NB4 (cell line): ENCODE data around the gene MGMT.

Experiments
- MYC ChIP-seq: IDR thresholded peaks from 2 replicates; pipeline ENCODE4 v1.6.1; 2011; ENCODE audit warnings: low read depth, low read length
- TF ChIP-seq, protein P1 (sequence below): IDR thresholded peaks from one replicate; pipeline ENCODE4 v1.5.1; 2012; ENCODE audit warnings: low read depth, low read length
- TF ChIP-seq, protein P2 (sequence below): IDR thresholded peaks from 2 replicates; pipeline ENCODE4 v1.6.1; 2011; ENCODE audit warnings: low read depth, low read length

DNA sequence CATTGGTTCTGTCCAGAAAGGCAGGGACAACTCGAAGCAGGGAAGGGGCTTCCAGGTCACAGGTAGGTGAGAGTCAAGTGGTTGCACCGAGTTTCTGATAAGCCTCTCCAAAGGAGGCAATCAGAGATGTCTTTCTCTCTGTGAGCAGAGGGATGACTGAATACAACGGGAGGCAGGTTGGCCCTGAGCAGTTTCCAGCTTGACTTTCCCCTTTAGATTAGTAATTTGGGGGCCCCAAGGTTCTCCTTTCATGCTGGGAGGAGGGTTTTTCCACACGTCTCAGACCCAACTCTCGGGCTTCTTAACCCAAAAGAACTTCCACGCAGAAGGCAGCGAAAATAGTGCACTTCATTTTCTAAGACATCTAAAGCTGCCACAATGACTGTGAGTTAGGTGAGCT, 189.6 kb downstream of the MGMT start:
- TF ChIP-seq, protein P1, sequence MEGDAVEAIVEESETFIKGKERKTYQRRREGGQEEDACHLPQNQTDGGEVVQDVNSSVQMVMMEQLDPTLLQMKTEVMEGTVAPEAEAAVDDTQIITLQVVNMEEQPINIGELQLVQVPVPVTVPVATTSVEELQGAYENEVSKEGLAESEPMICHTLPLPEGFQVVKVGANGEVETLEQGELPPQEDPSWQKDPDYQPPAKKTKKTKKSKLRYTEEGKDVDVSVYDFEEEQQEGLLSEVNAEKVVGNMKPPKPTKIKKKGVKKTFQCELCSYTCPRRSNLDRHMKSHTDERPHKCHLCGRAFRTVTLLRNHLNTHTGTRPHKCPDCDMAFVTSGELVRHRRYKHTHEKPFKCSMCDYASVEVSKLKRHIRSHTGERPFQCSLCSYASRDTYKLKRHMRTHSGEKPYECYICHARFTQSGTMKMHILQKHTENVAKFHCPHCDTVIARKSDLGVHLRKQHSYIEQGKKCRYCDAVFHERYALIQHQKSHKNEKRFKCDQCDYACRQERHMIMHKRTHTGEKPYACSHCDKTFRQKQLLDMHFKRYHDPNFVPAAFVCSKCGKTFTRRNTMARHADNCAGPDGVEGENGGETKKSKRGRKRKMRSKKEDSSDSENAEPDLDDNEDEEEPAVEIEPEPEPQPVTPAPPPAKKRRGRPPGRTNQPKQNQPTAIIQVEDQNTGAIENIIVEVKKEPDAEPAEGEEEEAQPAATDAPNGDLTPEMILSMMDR = no peak
- TF ChIP-seq MYC = no peak
- TF ChIP-seq, protein P2, sequence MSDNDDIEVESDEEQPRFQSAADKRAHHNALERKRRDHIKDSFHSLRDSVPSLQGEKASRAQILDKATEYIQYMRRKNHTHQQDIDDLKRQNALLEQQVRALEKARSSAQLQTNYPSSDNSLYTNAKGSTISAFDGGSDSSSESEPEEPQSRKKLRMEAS = no peak
